Measurements from ENCODE around the gene MAP2. TPM values are rescaled to one million over a fixed set of nuclear protein-coding genes. Genes with fewer than 3 reads are reported as not detected.

MAP2 gene
- total and polyA plus RNA-seq, 9 donors, result 5.4 to 23.9 (median 9.6) TPM

- H3K27me3 ChIP-seq, result no peaks in the 10 kb centered on the region
- intact Hi-C loops (cut with DNase I), result no loop called here
- 85 to 95% (median 92%) methylated on average over 1 of the region's 1 CpG for WGBS, 3 donors
- H3K27ac ChIP-seq, result no peak overlapping the region
- no peak for DNase-seq
- no peaks in the 10 kb centered on the region for H3K4me1 ChIP-seq (ENCODE audit: insufficient read depth)
- TF ChIP-seq POLR2A (IDR thresholded peaks at IDR 0.05) (no peak), CTCF (IDR thresholded peaks at IDR 0.05) (no peak), EP300 (IDR thresholded peaks at IDR 0.05) (no peak)
- H3K36me3 ChIP-seq, result no peaks in the 10 kb centered on the region
- no peak overlapping the region for H3K4me3 ChIP-seq
- H3K9me3 ChIP-seq, result no peaks in the 10 kb centered on the region
These were observed 28.6 kb upstream of the MAP2 start for GRCh38 chr2:209395229-209395628.

GRCh38 chr2:209395652-209396051 is 28.2 kb upstream of the MAP2 start:
- intact Hi-C loops (cut with DNase I), result no loop called here
- no peak for DNase-seq
- no peaks in the 10 kb centered on the region for H3K36me3 ChIP-seq
- no peaks in the 10 kb centered on the region for H3K27me3 ChIP-seq
- TF ChIP-seq POLR2A (IDR thresholded peaks at IDR 0.05) (no peak), EP300 (IDR thresholded peaks at IDR 0.05) (no peak), CTCF (IDR thresholded peaks at IDR 0.05) (no peak)
- H3K4me3 ChIP-seq, result no peak overlapping the region
- H3K9me3 ChIP-seq, result no peaks in the 10 kb centered on the region
- no peak overlapping the region for H3K27ac ChIP-seq
- no peaks in the 10 kb centered on the region for H3K4me1 ChIP-seq (ENCODE audit: insufficient read depth)

- intact Hi-C loops (cut with DNase I), result no loop called here
- WGBS, 3 donors, result 36 to 52% (median 38%) methylated on average over 2 of the region's 2 CpGs
- H3K4me1 ChIP-seq (ENCODE audit: insufficient read depth), result no peaks in the 10 kb centered on the region
- TF ChIP-seq POLR2A (IDR thresholded peaks at IDR 0.05) (no peak), CTCF (IDR thresholded peaks at IDR 0.05) (no peak), EP300 (IDR thresholded peaks at IDR 0.05) (no peak)
- H3K27ac ChIP-seq, result no peak overlapping the region
- H3K27me3 ChIP-seq, result no peaks in the 10 kb centered on the region
- no peak overlapping the region for H3K4me3 ChIP-seq
- DNase-seq, result no peak
- no peaks in the 10 kb centered on the region for H3K9me3 ChIP-seq
- H3K36me3 ChIP-seq, result no peaks in the 10 kb centered on the region
These were observed 25.4 kb upstream of the MAP2 start for GRCh38 chr2:209398463-209398862.

GRCh38 chr2:209401788-209402187 is 22.1 kb upstream of the MAP2 start:
- intact Hi-C loops (cut with DNase I), result no loop called here
- H3K27ac ChIP-seq, result no peak overlapping the region
- H3K9me3 ChIP-seq, result no peaks in the 10 kb centered on the region
- DNase-seq, result no peak
- TF ChIP-seq EP300 (IDR thresholded peaks at IDR 0.05), result no peak
- no peak for TF ChIP-seq POLR2A (IDR thresholded peaks at IDR 0.05)
- TF ChIP-seq CTCF (IDR thresholded peaks at IDR 0.05), result no peak
- no peaks in the 10 kb centered on the region for H3K36me3 ChIP-seq
- no peaks in the 10 kb centered on the region for H3K4me1 ChIP-seq (ENCODE audit: insufficient read depth)
- WGBS, 3 donors, result 74 to 75% (median 75%) methylated on average over 3 of the region's 3 CpGs
- H3K4me3 ChIP-seq, result no peak overlapping the region
- no peaks in the 10 kb centered on the region for H3K27me3 ChIP-seq

GRCh38 chr2:209411296-209411695 is 12.6 kb upstream of the MAP2 start:
- Histone ChIP-seq H3K4me3 (no peak overlapping the region), H3K27me3 (no peaks in the 10 kb centered on the region)

More at GRCh38 chr2:209411296-209411695, 12.6 kb upstream of the MAP2 start:
- no peak for TF ChIP-seq EP300 (IDR thresholded peaks at IDR 0.05)
- TF ChIP-seq POLR2A (IDR thresholded peaks at IDR 0.05), result no peak
- TF ChIP-seq CTCF (IDR thresholded peaks at IDR 0.05), result no peak
- H3K9me3 ChIP-seq, result no peaks in the 10 kb centered on the region
- intact Hi-C loops (cut with DNase I), result no loop called here
- no peaks in the 10 kb centered on the region for H3K36me3 ChIP-seq
- no peaks in the 10 kb centered on the region for H3K4me1 ChIP-seq (ENCODE audit: insufficient read depth)
- no peak for DNase-seq
- 87 to 97% (median 94%) methylated on average over 1 of the region's 1 CpG for WGBS, 3 donors
- no peak overlapping the region for H3K27ac ChIP-seq

All from ovary (tissue), 9 donors.